Neuron (in vitro differentiated cells): ENCODE data around the gene DGCR6L.
"Not testable (repeated sequence)": the region's sequence is repeated elsewhere in the genome, so short reads cannot be mapped to it uniquely, and the experiment has no call there.

ENCODE experiments used
- H2AFZ ChIP-seq: one replicate; pipeline ENCODE4 v1.6.1; 2013; ENCODE audit warnings: low read depth, mild to moderate bottlenecking, inconsistent platforms, low read length, moderate library complexity
- H3K27me3 ChIP-seq: one replicate; pipeline ENCODE4 v1.6.1; 2013; ENCODE audit warnings: low read length; ENCODE audit not compliant: insufficient read depth
- H3K36me3 ChIP-seq: one replicate; pipeline ENCODE4 v1.6.1; 2013; ENCODE audit warnings: low read length; ENCODE audit not compliant: insufficient read depth
- H3K4me1 ChIP-seq: one replicate; pipeline ENCODE4 v1.6.1; 2013; ENCODE audit warnings: low read length; ENCODE audit not compliant: insufficient read depth
- H3K4me3 ChIP-seq: 2 replicates; pipeline ENCODE4 v1.5.1; 2013; ENCODE audit warnings: mild to moderate bottlenecking, low read length, moderate library complexity
- H3K9me3 ChIP-seq: one replicate; pipeline ENCODE4 v1.6.1; 2013; ENCODE audit warnings: low read length

The DGCR6L gene

GRCh38 chr22:20298110-20298802, 21.6 kb downstream of the DGCR6L start:
- Histone ChIP-seq H3K4me1 (peaks cover 7% of the 10 kb centered on the region), H3K36me3 (no peaks in the 10 kb centered on the region), H3K4me3 (no peak overlapping the region), H2AFZ (no peak overlapping the region), H3K27me3 (peaks cover 67% of the 10 kb centered on the region), H3K9me3 (no peaks in the 10 kb centered on the region)

DNA sequence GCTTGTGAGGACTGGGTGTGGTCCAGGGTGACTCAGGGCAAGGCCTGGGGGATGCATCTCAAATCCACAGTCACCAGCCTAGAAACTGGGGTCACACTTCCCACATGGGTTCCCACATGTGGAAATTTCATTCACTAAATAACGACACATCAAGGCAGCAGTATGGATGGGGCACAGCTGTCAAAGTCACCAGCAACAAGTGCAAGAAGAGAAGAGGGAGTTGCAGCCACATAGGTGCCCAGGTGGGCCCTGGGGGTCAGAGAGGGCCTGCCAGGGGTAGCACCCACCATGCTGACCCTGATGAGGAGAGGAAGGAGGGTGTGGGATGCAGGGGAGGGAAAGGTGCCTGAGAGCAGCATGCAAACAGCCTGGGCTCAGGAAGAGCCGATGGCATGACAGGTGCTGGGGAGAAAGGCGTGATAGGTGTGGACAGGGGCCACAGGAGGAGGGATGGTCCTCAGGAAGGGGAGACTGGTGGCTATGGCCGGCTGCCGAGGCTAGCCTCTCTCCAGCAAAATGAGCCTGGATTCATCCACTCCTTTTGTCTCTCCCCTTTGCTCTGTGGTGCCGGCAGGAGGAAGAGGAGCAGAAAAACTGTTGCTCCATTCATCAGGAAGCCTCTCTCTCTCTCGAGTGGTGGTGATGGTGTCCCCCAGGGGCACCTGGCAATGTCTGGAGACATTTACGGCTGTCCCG, 22.3 kb downstream of the DGCR6L start:
- Histone ChIP-seq H2AFZ (no peak overlapping the region), H3K27me3 (peaks cover 74% of the 10 kb centered on the region), H3K4me3 (no peak overlapping the region), H3K4me1 (peaks cover 7% of the 10 kb centered on the region), H3K36me3 (no peaks in the 10 kb centered on the region), H3K9me3 (no peaks in the 10 kb centered on the region)

GRCh38 chr22:20296598-20296997, 23.3 kb downstream of the DGCR6L start:
- Histone ChIP-seq H3K4me1 (peaks cover 7% of the 10 kb centered on the region), H3K4me3 (no peak overlapping the region), H2AFZ (no peak overlapping the region), H3K9me3 (no peaks in the 10 kb centered on the region), H3K36me3 (no peaks in the 10 kb centered on the region), H3K27me3 (peaks cover 78% of the 10 kb centered on the region)

DNA sequence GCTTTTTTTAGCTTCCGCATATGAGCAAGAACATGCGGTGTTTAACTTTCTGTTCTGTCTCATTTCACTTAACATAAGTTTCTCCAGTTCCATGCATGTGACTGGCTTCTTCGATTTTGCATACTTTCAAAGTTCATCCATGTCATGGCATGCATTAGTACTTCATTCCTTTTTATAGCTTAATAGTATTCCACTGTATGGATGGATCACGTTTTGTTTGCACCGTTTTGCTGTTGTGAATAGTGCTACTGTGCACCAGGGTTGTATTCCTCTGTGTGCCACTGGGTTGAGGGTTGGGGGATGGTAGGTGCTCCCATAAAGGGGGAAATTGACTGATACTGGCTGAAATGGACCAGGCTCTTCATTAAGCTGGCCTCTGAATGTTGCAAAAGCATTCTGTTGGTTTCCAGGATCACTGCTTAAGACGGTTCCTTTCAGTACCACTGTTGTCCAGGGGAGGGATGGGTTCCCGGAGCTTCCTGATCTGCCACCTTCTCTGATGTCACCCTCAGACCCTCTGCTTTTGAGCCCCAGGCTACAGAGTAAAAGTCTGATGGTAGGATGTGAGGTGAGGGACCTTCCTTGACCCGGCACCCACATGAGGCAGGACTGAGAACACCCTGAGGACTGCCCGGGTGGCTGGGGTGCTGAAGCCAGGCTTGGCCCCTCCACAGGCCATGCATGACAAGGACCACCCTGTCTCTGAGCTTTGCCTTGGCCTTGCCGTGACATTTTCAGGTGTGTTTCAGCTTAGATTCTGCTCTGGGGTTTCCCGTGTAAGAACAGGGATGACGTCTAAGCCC, 24.4 kb downstream of the DGCR6L start:
- Histone ChIP-seq H3K27me3 (peaks cover 73% of the 10 kb centered on the region), H3K4me3 (no peak overlapping the region), H3K36me3 (no peaks in the 10 kb centered on the region), H2AFZ (no peak overlapping the region), H3K4me1 (peaks cover 7% of the 10 kb centered on the region), H3K9me3 (no peaks in the 10 kb centered on the region)

DNA sequence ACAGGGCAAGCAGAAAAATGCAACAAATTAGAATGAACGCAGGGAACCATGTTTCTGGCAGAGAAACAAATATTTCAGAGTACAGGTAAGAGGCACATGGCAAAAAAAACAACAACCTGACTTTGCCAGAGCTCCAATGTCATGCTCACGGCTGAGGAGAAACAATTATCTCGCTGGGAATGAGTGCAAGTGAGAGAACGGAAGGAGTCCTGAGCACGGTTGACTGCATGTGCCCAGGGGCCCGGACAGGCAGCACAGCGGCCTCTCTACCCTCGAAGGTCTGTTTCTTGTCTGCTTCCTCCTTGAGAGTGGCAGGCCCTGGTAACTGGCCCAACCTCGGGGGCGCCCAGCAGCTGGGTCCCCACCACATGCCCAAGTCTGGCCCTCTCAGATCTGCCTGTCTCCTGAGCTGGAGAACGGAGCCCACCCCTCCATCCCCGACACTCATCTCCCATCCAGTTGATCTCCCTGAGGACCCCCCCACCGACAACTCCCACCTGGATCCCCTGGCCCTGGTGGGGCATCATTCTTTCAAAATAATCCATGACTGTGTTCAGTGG, 27.1 kb downstream of the DGCR6L start:
- H3K27me3 ChIP-seq, result peaks cover 57% of the 10 kb centered on the region
- H3K4me3 ChIP-seq, result no peak overlapping the region
- H3K9me3 ChIP-seq, result no peaks in the 10 kb centered on the region
- no peaks in the 10 kb centered on the region for H3K4me1 ChIP-seq
- H2AFZ ChIP-seq, result no peak overlapping the region
- H3K36me3 ChIP-seq, result no peaks in the 10 kb centered on the region

- Histone ChIP-seq H3K9me3 (no peaks in the 10 kb centered on the region), H3K36me3 (no peaks in the 10 kb centered on the region), H3K4me3 (no peak overlapping the region), H3K27me3 (peaks cover 51% of the 10 kb centered on the region), H2AFZ (no peak overlapping the region), H3K4me1 (no peaks in the 10 kb centered on the region)
Measured at GRCh38 chr22:20292108-20292507, 27.8 kb downstream of the DGCR6L start.

GRCh38 chr22:20291604-20292063, 28.2 kb downstream of the DGCR6L start:
- no peak overlapping the region for H2AFZ ChIP-seq
- H3K9me3 ChIP-seq, result no peaks in the 10 kb centered on the region
- H3K27me3 ChIP-seq, result peaks cover 46% of the 10 kb centered on the region
- no peaks in the 10 kb centered on the region for H3K36me3 ChIP-seq
- H3K4me1 ChIP-seq, result no peaks in the 10 kb centered on the region
- H3K4me3 ChIP-seq, result no peak overlapping the region

- Histone ChIP-seq H3K4me3 (no peak overlapping the region), H2AFZ (no peak overlapping the region), H3K4me1 (no peaks in the 10 kb centered on the region), H3K9me3 (no peaks in the 10 kb centered on the region), H3K36me3 (no peaks in the 10 kb centered on the region), H3K27me3 (peaks cover 43% of the 10 kb centered on the region)
Measured at GRCh38 chr22:20291249-20291586, 28.6 kb downstream of the DGCR6L start.

- no peaks in the 10 kb centered on the region for H3K9me3 ChIP-seq
- H2AFZ ChIP-seq, result no peak overlapping the region
- H3K4me1 ChIP-seq, result no peaks in the 10 kb centered on the region
- no peak overlapping the region for H3K4me3 ChIP-seq
- H3K36me3 ChIP-seq, result no peaks in the 10 kb centered on the region
- H3K27me3 ChIP-seq, result peaks cover 40% of the 10 kb centered on the region
Measured at GRCh38 chr22:20290578-20291248, 29.1 kb downstream of the DGCR6L start.

- H3K36me3 ChIP-seq, result no peaks in the 10 kb centered on the region
- H3K4me1 ChIP-seq, result no peaks in the 10 kb centered on the region
- peaks cover 34% of the 10 kb centered on the region for H3K27me3 ChIP-seq
- no peak overlapping the region for H3K4me3 ChIP-seq
- no peak overlapping the region for H2AFZ ChIP-seq
- no peaks in the 10 kb centered on the region for H3K9me3 ChIP-seq
Measured at GRCh38 chr22:20290045-20290392, 29.8 kb downstream of the DGCR6L start.

- H3K27me3 ChIP-seq, result peaks cover 31% of the 10 kb centered on the region
- not testable (repeated sequence) for H3K4me3 ChIP-seq, H2AFZ ChIP-seq, H3K9me3 ChIP-seq, H3K36me3 ChIP-seq, H3K4me1 ChIP-seq
Measured at GRCh38 chr22:20289182-20290044, 30.4 kb downstream of the DGCR6L start.

- peaks cover 21% of the 10 kb centered on the region for H3K27me3 ChIP-seq
- not testable (repeated sequence) for H3K9me3 ChIP-seq, H3K36me3 ChIP-seq, H3K4me3 ChIP-seq, H3K4me1 ChIP-seq, H2AFZ ChIP-seq
Measured at GRCh38 chr22:20286784-20287423, 33.0 kb downstream of the DGCR6L start.
